Left hindlimb (tissue), 1 donor: Measurements from ENCODE around the gene SLC12A7.

Source experiments
- DNase-seq: peaks from one replicate; pipeline ENCODE4 v3.0.0-alpha.2; 2018

SLC12A7 gene

DNA sequence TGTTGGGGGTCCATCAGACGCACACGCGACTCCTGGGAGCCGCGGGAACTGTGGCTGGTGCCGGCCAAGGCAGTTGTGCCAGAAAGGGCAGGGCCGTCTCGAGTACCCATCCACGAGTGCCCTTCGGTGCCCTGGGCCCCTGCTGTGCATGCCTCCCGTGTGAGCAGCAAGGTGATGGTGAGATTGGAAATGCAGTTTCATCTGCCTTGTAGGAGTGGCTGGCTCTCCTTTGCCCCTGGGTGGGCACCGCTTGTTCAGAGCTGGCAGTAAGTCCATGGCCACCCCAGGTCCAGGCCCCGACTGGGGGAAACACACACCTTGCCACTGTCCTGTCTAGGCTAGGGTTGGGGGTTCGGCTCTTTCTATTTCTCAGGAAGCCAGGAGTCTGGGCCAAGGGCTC is 97.5 kb downstream of the SLC12A7 start:
- no peak for DNase-seq

DNA sequence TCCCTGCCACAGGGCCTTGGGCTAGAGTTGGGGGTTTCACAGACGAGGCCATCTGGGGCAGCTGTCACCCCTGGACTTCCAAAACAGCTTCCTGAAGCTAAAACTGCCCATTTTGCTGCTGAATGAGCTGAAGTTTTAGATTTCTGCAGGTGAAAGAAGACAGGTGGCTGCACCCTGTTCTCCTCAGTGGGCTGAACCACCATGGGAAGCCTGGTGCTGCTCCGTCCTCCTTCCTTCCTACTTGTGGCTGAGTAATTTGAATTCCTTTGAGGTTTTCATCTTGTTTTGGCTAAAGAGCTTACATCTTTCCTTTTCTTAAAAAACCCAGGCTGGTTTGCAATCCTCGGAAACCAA is 97.9 kb downstream of the SLC12A7 start:
- no peak for DNase-seq

DNA sequence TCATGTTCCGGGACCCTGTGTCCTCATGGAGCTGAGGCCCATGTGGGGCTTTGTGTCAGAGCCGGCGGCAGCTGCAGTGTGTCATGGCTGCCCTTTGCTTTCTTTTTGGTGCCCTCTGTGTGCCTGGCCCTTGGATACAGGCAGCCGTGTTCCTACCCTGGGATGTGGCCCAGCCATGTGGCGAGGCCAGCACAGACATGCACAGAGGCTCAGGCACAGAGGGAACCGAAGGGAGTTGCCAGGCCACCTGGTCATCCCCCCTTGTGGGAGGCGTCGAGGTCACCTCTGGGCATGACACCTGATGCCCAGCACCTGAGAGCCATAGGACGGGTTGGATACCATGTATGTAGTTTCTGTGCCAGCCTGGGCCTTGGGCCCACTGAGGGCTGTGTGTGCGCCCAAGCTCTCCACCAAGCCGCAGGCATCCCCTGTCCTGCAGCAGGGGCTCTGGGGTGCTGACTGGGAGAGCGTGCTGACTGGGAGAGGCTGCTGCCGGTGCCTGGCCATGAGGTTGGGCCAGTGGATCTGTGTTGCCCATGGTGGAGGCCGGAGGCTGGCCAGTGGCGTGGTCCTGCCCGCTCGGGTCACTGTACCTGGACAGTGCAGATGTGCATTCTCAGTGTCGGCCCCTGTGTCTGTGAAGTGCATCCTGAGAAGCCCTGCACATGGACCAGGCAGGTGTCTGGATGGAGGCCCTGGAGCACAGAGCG is 98.5 kb downstream of the SLC12A7 start:
- no peak for DNase-seq

DNA sequence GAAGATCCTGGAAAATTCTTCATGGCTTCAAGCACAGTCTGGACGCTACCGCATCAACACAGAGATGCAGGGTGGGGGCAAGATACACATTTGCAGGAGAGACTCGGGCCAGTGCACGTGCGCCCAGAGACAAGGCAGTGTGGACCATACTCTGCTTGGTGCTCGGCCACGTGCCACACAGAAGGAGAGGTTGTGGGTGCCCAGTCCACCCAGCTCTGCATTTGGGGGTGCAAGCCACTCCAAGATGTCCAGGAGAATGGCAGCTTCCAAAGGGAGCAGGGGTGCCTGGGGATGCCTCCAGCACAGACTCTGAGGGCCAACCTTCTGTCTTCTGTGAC is 99.0 kb downstream of the SLC12A7 start:
- no peak for DNase-seq

DNA sequence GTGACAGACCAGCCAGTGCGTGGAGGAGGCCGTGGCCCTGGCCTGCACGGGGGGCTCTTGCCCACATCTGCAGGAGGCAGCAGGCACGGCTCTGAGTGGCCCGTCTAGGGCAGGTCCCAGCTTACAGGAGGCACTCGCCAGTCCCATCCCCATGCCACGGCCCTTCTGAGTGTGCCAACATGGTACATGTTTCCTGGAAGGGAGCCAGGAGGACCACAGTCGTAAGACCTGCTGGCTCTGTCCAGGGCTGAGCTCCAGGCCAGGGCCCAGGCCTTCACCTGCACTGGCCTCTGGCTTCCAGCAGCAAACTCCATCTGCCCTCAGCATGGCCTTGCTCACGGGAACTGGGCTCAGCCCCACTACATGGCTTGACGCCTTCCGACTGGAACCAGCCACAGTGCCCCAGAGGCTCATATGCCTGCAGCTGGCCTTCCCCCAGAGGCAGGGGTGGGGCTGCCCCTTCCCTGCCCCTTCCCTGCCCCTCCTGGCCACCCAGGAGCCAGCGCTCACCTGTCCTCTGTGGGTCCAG is 99.5 kb downstream of the SLC12A7 start:
- DNase-seq = no peak

DNA sequence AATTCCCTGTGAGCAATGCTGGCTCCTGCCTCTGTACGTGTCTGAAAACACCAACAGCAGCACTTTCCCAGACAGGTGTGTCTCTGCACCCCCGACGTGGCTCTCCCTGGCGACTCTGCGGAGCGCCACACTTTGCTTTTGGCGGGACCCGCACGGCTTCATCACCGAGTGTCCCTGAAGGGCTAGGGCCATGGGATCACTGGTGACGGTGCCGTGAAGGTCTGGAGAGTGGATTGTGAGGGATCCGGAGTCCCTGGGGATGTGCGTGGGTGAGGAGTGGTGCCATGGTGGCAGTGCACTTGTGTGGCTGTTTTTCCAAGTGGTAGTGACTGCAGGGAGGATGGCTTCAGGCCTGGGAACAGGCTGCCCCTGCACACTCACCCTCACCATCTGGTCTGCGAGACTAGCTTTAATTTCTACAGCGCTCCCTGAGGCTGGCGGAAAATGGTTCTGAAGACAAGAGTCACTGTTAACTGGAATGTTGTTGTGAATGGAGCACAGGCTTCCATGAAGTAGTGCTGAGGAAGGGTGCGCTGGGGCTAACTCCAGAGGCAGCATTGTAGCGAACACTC is 100.0 kb downstream of the SLC12A7 start:
- peak; percentile 32 for DNase-seq

DNA sequence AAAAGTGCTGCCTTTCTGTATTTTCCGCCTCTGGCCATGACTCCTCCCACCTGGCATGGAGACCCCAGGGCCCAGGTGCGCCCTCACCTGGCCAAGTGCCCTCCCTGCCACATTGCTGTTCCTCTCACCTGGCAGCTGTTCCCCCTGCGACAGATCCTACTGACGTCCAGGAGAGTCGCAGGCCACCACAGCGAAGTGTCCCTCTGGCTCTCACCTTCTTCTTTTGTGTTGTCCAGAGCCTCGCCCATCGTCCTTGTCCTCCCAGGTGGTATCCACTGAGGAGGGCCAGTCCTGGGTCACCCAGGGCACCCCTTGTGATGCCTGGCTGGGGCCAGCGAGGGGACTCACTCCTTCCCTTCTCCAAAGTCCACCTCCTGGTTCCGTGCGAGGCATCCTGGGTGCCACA is 100.6 kb downstream of the SLC12A7 start:
- DNase-seq = peak; percentile 27

DNA sequence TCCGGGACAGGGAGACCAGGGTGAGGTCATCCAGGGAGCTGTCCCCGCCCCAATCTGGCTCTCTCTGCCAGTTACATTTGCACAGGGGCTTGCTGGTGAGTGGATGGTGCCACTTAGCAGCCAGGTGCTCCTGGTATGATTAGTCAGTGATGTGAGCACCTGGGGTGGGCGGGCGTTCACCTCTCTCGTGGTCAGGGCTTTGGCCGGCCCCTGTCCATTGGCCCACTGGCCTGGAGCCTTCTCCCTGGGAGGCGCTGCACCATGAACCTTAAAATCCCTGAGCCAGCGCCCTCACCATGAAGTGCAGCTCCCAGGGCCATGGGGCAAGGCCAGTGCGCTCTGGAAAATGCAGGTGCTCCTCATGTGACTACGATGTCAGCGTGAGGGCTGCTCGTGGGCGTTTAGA is 101.2 kb downstream of the SLC12A7 start:
- DNase-seq = peak; percentile 29

DNA sequence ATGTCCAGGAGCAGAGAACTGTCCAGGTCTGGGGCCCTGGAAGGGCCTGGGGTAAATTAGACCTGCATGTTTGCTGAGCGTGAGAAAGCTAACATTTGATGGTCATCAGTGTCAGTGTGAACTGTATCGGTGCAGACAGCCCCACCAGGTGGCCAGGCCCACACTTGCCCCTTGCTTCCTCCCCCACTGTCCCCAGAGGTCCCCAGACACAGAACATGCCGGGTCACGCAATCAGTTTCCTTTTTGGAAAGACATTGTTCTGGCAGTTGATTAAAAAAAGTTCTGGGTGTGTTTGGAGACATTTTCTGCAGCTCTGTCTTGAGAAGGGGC is 101.7 kb downstream of the SLC12A7 start:
- no peak for DNase-seq

DNA sequence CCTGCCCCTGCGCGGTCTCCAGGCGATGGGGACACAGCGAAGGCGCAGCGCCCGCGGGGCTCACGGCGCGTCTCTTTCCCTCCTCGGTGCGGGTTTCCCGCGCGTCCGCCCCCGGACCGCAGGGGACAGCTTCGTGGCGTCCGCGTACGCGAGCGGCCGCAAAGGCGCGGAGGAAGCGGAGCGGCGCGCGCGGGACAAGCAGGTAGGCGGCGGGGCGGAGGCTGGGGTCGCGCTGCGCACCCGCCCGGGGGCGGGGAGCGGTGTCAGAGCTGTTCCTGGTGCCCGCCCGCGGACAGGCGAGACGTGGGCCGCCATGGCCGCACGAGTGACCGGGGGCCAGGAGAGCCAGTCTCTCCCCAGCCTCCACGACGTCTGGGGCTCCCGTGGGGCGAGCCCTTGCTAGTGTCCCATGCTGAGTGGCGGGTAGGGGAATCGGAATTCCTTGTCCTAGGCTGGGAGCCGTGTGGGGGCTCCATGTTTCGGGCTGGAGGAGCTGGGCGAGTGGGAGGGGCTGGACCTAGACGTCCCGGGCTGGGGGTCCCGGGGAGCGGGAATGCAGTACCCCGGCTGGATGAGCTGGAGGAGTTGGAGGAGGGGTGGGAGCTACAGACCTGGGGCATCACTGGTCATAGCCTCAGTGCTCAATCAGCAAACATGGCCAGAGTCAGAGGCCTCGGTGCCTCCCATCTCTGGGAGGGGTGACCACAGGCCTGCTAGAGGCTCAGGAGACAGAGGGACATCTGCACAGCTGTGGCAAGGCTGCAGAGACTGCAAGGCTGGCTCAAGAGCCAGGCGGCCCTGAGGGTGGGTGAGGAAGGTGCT is 102.3 kb downstream of the SLC12A7 start:
- DNase-seq = peak; percentile 31

DNA sequence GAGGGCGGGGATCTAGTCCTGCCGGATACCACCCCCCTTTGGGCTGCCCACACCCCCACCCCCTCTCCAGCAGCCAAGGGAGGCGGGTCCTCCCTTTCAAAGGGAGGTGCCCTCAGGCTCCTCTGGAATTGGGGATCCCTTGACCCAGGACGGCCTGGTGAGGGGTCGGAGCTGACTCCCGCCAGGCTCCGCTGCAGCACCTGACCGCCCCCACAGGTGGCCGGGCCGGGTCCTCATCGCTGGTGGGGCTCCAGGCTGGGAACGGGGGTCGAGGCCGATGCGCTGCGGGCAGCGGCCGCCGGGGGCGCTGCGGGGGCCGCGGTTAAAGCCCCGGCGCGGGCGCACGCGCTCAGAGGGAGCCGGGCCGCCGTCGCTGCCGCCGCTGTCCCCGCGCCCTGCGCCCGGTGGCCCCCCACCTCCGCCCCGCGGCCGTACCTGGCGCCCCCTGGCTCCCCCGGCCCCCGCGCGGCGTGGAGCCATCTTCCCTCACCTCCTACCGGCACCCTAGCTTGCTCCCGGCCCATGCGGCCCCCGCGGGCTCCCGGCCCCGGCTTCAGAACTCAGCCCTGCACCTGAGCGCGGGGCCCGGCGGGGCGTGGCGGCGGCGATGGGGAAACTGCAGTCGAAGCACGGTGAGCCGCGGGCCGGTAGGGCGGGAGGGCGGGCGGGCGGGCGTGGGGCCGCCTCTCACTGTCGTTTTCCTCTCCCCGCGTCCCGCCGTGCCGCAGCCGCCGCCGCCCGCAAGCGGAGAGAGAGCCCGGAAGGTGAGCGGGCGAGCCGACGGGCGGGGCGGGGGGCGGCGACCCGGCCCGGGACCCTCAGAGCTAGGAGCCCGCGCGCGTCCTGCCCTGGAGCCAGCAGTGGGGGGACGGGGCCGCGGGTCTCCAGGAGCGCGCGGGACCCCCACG is 103.2 kb downstream of the SLC12A7 start, which contains the start of gene NKD2:
Gene NKD2, plus strand, starts transcription at position 352 of the 908 bp plus-strand sequence. Its CDS starts 256 bp downstream, at position 608.
- DNase-seq = peak; percentile 64

DNA sequence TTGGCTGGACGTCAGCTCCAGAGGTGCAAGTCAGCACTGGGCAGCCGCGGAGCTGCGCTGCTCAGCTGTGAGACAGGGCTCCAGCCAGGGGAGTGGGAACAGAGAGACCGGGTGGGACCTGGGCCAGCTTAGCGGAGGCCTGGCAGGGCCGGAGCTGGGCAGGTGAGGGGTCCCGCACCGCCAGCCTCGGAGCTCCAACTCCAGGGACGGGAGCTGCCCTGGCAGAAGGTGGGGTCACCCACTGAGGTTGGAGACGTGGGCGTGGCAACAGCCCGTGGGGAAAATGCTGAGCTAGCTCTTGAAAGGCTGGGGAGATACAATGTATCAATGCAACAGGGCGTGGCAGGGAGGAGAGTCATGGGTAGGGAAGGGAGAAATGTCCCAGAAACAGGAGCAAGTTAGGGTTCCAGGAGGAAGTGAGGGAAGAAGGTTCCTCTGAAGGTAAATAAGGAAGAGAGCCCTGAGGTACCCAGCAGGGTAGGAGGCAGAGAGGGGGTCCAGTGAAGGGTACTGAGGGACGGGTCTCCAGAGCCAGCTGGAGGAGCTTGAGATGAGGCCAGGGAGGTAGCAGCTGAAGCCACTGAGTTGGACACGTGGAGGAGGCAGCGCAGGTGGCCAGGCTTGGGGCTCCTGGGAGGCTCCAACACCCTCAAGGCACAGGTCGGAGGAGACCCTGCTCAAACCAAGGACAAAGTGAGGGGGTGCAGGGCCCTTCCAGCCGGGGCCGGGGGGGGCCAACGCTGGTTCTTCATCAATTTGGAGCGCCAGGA is 104.0 kb downstream of the SLC12A7 start:
- peak; percentile 28 for DNase-seq

DNA sequence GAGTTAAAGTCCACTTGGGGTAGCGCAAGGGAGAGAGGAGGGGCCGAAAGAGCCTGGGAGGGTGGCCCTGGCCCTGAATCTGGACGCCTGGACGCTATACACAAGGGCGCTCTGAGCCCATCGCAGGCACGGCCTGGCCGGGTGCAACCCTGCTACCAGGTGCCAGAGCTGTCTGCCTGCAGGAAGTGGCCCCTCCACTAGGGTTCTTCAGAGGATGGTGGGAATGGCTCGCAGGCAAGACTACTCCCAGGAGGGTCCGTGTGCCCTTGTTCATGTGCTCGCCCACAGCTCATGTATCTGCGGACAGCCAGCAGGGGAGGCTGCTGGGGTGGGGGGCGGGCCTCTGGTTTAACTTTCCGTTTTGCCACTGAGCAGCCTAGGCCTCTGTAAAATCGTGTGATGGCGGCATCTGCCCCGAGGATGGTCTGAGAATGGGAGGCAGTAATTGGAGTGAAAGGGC is 104.6 kb downstream of the SLC12A7 start:
- DNase-seq = peak; percentile 30

DNA sequence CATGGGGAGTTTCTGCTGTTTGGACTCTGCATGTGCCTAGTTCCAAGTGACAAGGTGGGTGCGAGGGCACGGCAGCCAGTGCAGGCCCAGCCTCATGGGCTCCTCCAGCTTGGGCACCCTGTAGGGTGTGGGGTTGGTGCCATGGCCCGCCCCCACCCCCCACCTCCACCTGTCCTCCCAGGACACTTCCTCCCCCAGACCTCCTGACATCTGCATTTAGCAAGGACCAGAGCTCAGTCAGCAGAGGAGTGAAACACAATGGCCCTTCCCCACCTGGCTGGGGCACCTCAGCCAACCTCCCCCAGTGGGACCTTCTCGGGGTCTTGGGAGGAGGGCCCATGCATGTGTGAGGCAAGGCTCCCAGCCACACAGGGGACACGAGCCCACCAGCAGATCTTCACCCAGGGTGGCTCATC is 105.2 kb downstream of the SLC12A7 start:
- no peak for DNase-seq

DNA sequence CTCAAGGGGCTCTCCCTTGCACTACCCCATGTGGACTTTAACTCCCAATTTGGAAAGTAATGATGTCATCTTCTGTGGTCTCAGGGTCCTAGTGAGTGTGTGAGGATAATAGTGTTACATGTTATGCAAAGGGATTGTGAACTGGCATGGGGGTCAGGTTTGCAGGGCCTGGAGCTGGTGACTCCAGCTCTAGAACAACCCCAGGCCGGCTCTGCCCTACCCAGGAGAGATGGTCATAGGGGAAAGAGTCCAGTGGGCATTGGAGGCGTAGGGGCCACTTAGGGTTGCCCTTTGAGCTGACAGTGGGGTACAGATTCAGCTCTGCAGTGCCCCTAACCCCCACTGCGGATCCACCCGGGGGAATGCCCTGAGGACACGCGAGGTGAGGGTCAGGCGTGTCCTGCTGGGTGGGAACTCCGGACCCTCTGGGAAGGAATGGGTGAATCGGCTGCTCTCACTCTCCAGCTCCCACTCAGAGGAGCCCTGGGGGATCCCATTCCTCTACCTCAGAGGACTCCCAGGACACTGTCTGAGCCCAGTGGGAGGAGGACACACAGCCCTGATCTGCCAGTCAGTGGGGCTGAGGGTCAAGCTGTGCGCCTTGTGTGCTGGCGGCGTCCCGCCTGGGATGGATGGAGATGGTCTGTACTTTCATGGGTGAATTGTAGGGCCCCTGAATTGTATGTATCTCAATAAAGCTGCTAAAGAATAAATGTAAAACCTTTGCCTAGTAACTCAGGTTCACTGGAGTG is 105.8 kb downstream of the SLC12A7 start:
- DNase-seq = peak; percentile 26

DNA sequence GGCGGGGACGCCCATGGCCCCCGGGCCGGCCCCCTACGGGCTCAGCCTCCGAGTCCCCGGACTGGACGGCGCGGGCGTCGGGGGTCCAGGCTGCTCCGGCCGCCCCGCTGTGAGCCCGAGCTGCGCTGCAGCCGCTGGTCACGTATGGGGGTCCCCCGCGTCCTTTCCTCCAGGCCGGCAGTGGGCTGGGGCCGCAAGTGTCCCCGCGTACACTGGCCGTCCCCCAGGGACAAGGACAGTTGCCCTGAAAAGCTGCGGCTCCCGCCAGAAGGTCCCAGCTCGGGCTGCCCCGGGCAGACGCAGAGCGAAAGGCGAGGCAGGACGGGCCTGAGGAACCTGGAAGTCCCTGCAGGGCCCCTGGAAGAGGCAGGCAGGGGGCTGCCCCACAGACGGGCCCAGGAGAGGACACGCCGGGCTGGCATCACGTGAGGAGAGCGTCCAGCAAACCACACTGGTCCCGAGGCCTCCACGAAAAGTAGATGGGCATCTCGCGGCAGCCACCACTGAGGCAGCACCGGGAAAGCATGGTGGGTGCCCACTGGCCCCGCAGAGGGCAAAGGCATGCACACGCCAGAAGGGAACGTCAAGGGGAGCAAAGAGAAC is 106.5 kb downstream of the SLC12A7 start:
- peak; percentile 25 for DNase-seq

DNA sequence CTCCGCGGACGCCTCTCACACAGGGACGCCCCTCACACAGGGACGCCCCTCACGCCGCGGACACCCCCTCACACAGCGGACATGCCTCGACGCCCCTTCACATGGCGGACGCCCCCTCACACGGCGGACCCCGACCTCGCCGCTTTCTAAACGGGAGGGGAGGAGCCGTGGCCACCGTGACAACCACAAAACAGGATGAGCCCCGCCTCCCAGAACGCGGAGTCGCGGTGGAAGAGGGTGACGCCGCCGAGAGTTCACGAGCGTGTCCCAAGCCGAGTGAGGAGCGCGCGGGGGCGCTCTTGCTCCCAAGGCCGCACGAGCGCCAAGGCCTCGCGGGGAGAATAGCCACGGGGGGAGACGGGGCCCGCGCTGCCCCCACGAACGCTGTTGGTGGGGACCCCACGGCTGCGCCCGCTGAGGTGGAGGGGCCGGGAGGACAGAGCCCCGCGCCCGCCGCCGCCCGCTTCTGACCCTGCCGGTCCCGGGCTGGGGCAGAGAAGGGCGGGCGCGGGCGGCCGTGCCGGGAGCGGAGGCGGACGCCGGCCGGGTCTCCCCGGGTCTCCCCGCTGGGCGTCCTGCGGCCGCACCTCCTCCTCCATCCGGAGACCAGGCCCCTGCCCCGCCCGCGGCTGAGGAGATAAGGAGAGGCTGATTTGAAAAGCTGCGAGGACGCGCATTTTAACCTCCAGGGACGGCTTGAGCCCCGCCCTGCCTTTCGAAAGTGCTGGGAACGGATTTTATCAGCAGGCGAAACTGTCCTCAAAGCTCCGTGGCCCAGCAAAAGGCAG is 107.2 kb downstream of the SLC12A7 start:
- DNase-seq = peak; percentile 58

DNA sequence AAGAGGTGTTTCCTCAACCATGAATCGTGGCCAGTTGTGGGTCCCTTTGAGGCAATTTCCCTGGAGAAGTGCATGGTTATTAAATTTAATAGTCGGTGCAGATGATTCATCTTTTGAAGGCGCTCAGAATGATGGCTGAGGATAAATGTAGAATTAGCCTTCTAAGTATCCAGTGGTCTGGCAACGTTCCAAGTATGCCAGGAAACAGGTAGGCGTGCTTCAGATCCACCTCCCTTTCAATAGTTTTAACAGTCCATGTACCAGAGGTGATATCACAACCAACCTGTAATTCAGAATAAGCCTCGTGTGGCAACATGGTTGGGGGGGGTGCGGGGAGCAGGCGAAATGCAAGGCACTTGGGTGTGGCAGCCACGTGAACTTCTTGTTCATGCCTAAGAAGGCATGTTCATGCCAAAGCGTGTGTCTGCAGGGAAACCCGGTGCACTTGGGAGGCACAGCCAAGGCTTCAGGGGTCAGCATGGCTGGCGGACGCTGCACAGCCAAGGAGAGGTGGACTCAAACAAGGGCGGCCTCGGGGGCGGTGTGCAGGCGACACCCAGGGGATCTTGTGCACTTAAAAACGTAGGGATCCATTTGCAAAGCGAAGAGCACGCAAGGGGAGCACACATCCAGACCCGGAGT is 108.4 kb downstream of the SLC12A7 start:
- DNase-seq = peak; percentile 29

DNA sequence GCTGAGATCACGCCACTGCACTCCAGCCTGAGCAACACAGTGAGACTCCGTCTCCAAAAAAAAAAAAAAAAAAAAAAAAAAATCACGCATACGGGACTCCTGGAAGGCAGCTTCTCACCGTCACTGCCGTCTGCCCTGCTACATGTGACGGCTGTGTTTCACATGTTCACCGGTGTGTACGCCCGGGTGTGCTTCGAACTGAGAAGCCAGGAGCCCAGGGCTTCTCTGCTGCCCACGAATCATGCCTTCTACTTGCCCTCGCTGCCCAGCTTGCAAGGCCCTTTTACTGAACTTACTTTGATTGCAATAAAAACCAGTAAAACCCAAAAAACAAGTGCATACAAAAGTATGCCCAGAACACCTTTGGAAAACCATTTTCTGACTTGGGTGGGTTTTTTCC is 109.0 kb downstream of the SLC12A7 start:
- no peak for DNase-seq

DNA sequence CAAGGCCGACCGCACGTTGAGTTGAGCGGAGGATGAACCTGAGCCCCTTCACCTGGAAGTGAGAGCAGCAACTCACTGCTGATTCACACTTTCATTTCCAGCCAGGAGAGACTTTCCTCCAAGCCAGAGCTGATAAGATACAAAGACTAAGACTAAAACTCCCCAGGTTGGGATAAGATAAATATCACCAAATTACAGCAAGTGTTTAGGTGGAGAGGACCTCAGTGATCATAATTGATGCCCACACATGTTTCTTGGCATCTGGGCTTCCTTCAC is 109.7 kb downstream of the SLC12A7 start:
- no peak for DNase-seq
